ENCODE results near the gene GNB4. TPM values are rescaled to one million over a fixed set of nuclear protein-coding genes. Genes with fewer than 3 reads are reported as not detected.

The GNB4 gene
- total RNA-seq, 1 donor from 2014 or later, result 25.3 TPM

- peaks cover 9 to 22% of the 10 kb centered on the region in 2 donors for H3K4me1 ChIP-seq
- TF ChIP-seq, protein P1, sequence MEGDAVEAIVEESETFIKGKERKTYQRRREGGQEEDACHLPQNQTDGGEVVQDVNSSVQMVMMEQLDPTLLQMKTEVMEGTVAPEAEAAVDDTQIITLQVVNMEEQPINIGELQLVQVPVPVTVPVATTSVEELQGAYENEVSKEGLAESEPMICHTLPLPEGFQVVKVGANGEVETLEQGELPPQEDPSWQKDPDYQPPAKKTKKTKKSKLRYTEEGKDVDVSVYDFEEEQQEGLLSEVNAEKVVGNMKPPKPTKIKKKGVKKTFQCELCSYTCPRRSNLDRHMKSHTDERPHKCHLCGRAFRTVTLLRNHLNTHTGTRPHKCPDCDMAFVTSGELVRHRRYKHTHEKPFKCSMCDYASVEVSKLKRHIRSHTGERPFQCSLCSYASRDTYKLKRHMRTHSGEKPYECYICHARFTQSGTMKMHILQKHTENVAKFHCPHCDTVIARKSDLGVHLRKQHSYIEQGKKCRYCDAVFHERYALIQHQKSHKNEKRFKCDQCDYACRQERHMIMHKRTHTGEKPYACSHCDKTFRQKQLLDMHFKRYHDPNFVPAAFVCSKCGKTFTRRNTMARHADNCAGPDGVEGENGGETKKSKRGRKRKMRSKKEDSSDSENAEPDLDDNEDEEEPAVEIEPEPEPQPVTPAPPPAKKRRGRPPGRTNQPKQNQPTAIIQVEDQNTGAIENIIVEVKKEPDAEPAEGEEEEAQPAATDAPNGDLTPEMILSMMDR (IDR thresholded peaks at IDR 0.05), result no peak
- no peak for DNase-seq (ENCODE audit: low spot score in 2 of 2)
- no peaks in the 10 kb centered on the region for H3K27me3 ChIP-seq
- H3K4me3 ChIP-seq, result no peak overlapping the region
- intact Hi-C loops (cut with DNase I), result no loop called here
- peaks cover 0 to 6% of the 10 kb centered on the region in 2 donors for H3K36me3 ChIP-seq
- no peaks in the 10 kb centered on the region for H3K9me3 ChIP-seq
- H3K27ac ChIP-seq, result no peak overlapping the region
These were observed 20.9 kb downstream of the GNB4 start for GRCh38 chr3:179430277-179430870.

- TF ChIP-seq, protein P1 (IDR thresholded peaks at IDR 0.05), result no peak
- intact Hi-C loops (cut with DNase I), result no loop called here
- no peak overlapping the region for H3K27ac ChIP-seq
- H3K27me3 ChIP-seq, result no peaks in the 10 kb centered on the region
- H3K9me3 ChIP-seq, result no peaks in the 10 kb centered on the region
- peaks cover 9 to 22% of the 10 kb centered on the region in 2 donors for H3K4me1 ChIP-seq
- H3K36me3 ChIP-seq, result peaks cover 7 to 19% of the 10 kb centered on the region in 2 donors
- no peak for DNase-seq (ENCODE audit: low spot score in 2 of 2)
- no peak overlapping the region for H3K4me3 ChIP-seq
These were observed 22.3 kb downstream of the GNB4 start for GRCh38 chr3:179428876-179429548.

DNA sequence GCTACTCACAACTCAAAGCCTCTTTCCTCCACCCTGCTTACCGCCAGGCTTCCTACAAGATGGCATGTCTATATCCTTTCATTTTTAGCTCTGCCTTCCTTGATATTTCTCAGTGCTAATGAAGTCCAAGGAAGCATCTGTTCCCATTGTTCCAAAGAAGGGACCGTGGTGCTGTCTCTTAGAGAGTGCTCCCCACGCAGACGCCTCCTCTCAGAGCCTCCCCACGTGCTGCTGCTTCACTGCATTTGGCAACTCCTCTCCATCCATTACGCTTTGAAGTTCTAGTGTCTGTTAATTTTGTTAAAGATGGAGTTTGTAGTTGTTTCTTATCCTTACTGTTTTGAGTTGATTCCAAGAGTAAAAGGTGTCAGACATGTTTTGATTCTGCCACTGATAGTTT is 26.2 kb downstream of the GNB4 start:
- no peak for DNase-seq (ENCODE audit: low spot score in 2 of 2)
- Histone ChIP-seq H3K4me1 (peaks cover 0 to 3% of the 10 kb centered on the region in 2 donors), H3K36me3 (peaks cover 7 to 32% of the 10 kb centered on the region in 2 donors), H3K27me3 (no peaks in the 10 kb centered on the region), H3K9me3 (no peaks in the 10 kb centered on the region), H3K4me3 (no peak overlapping the region), H3K27ac (no peak overlapping the region)
- intact Hi-C loops (cut with DNase I), result no loop called here
- TF ChIP-seq, protein P1 (IDR thresholded peaks at IDR 0.05), result no peak

DNA sequence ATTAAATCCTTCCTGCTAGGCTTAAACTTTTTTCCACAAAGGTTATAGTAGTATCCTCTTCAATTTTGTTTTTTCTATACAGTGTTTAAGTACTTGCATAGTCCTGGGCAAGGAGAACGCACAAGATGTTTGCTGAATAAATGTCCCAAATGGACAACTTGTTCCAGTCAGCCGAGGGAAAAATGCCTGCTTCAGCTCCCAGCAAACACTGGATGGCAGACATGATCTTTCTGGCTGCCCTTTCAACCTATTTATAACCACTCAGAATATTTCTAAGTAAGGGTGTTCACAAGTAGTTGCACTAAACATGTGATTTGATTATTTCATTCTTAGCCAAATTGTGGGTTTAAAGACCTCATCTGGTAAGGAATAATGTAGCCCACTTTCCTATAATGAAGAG is 29.8 kb downstream of the GNB4 start:
- Histone ChIP-seq H3K27ac (peak overlapping the region in 1 of 2 donors; percentile 33), H3K9me3 (no peaks in the 10 kb centered on the region), H3K27me3 (no peaks in the 10 kb centered on the region), H3K4me3 (no peak overlapping the region), H3K36me3 (peaks cover 7 to 49% of the 10 kb centered on the region in 2 donors), H3K4me1 (peaks cover 0 to 3% of the 10 kb centered on the region in 2 donors)
- TF ChIP-seq, protein P1 (IDR thresholded peaks at IDR 0.05), result peak; percentile 10 to 74 (median 48)
- intact Hi-C loops (cut with DNase I), result loop anchor here (1.0 to 2.0 kb wide), 2 partner anchors 29 to 137 kb away; partner anchors contain the start of gene GNB4
- DNase-seq (ENCODE audit: low spot score in 2 of 2), result peak in 1 of 2 donors; percentile 69

GRCh38 chr3:179418610-179419009 is 32.7 kb downstream of the GNB4 start:
- TF ChIP-seq, protein P1 (IDR thresholded peaks at IDR 0.05), result no peak
- intact Hi-C loops (cut with DNase I), result no loop called here
- H3K27me3 ChIP-seq, result no peaks in the 10 kb centered on the region
- no peaks in the 10 kb centered on the region for H3K9me3 ChIP-seq
- no peak overlapping the region for H3K27ac ChIP-seq
- H3K36me3 ChIP-seq, result peaks cover 3 to 29% of the 10 kb centered on the region in 2 donors
- DNase-seq (ENCODE audit: low spot score in 2 of 2), result no peak
- H3K4me3 ChIP-seq, result no peak overlapping the region
- H3K4me1 ChIP-seq, result peaks cover 0 to 6% of the 10 kb centered on the region in 2 donors
